NCI-H1092 treated with DMSO at 0.1 percent for 48 hours (cell line): ENCODE results near the gene WDR6.
"Not testable (repeated sequence)": the region's sequence is repeated elsewhere in the genome, so short reads cannot be mapped to it uniquely, and the experiment has no call there.

Experiments
- DNase-seq: peaks from one replicate; lab custom pipeline; 2025; lab: John Stamatoyannopoulos, UW

Gene WDR6

DNA sequence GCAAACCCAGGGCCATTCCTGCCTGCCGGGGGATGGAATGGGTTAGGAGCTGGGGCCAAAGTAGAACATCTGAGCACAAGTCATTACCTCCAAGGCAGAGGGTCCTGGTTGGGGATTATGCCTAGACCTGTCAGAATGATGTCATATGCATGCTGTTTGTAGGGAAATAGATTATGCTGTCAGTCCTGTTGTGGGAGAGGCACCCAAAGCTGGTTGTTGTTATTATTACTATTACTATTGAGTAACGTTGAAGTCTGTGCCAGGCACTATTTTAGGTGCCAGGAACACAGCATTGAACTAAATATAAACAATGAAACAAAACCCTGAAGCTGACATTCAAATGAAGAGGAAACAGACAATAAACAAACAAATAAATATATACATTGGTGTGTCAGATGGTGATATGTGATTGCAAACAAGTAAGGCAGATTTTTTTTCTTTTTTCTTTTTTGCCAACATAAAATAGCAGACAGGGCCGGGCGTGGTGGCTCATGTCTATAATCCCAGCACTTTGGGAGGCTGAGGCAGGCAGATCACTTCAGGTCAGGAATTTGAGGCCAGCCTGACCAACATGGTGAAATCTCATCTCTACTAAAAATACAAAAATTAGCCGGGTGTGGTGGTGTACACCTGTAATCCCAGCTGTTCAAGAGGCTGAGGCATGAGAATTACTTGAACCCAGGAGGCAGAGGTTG, 15.2 kb upstream of the WDR6 start:
- DNase-seq, result no peak

DNA sequence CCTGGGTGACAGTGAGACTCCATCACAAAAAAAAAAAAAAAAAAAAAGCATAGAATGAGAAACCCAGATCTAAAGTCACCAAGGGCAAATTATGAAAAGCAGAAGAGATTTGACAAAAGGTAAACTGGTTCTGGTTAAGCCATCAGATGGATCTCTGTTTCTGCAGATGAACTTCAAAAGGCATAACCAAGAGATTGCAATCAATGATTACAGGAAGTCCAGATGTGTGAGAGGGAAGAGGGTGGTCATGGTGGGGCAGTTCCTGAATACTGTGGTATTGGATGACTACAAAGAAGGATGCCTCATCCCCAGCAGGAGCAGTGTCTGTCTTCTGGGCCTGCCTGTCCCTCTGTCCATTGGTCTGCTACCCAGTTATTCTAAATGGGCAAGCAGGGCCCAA, 13.4 kb upstream of the WDR6 start:
- no peak for DNase-seq

DNA sequence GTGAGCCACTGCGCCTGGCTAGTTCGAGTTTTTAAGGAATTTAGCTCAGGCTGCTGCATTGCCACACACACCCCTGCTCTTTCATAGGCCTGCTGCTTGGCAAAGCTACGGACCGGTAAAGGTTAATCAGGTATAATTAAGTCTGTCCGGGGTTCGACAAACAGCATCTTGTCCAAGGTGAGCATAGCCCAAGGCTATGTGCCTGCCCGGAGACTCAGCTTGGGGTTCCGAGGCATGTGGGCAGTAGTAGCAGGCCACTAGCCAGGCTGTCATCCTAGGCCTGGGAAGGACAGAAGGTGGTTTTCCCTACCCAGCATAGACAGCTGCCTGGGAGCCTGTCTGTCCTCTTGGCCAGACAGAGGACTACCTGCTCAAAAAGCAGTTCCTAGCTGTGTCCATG, 10.6 kb upstream of the WDR6 start:
- no peak for DNase-seq

DNA sequence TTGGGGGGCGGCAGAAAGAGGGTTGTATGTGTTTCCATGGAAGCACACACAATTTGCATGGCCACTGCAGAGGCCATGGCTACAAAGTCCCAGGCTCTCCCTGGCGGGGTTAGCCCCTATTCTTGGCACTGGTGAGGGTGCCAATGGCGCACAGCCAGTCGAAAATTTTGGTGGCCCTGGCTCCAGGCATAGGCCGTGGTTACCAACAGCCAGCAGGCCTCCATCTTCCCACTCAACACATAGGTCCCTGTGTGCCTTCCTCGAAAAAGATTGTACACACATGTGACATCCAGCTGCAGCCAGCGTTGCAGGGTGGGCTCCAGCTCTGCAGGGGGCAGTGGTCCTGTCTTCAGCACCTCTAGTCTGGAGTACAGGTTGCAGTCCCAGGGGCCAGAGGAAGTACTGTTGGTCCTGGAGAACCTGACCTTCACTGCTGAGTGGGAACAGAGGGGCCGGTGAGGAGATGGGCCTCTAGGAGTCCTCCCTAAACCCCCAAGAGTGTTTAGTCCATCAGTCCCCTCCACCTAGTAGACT, 10.0 kb upstream of the WDR6 start:
- DNase-seq, result no peak

DNA sequence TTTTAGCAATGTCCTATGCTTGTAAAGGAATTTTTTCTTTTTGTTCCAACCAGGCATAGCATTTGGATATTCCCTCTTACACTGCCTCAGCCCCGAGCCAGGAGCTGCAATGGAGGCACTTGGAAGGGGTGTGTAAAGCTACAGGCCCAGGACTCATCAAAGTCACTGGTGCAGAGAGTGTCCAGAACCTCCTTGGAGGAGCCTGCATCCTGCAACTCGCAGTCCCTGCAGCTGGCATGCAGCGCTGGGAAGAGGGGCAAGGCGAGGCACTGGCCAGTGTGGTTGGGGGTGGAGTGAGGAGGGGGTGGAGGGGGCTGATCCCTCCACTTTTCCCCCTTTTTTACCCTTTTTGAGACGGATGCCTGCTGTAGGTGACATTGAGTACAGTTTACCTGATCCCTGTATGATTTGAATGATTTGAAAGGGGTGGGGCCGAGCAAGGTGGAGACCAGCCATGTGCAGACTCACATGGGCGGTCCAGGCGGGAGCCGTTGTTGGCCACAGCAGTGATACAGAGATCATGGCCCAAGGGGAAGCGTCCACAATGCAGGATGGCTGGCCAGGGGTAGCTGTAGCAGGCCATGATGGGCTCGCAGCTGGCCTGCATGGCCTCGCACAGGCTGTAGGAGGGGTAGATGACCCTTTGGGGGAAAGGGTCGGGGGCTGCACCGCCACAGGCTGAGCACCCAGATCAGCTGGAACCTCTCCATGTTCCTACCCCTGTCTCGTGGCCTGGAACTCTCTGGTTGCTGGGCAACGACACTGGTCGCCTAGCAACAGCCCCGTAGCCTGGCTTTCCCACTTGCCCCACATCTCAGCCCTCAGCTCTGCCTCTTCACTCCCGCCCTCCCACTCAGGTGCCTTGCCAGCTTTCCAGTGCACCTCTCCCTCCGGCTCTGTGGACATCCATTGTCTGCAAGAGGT, 9.2 kb upstream of the WDR6 start:
- peak; percentile 81 for DNase-seq

DNA sequence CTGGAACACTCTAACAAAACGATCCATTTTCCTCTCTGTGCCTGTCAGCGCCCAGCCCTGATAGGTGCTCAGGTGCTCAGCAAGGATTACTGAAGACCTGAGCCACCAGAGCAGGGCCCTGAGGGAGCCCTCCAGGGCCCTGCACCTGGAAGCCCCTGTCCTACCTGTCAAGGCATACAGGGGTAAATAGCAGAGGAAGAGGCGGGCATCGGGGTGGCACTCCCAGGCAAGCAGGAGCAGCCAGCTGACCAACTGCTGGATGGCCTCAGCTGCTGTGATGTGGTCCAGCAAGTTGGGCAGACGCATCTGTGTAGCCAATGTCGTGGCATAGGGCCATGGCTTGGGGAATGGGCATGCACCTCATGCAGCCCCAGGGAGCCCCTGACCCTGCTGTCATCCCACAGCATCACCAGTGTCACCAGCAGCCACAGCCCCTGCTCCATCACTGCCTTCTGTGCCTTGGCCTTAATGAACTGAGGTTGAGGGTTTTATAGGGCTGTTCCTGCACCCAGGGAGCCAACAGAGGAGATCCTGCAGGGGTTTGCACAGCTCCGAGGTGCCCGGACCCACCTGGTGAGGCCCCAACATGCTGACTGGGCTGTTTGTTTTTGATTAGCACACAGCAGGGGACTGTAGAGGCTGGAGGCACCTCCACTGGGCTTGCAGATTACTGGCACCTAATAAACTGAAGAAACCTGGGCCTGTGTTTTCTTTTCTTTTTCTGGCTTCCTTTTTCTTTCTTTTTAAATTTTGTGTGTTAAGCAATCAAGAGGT, 7.9 kb upstream of the WDR6 start:
- peak; percentile 35 for DNase-seq

DNA sequence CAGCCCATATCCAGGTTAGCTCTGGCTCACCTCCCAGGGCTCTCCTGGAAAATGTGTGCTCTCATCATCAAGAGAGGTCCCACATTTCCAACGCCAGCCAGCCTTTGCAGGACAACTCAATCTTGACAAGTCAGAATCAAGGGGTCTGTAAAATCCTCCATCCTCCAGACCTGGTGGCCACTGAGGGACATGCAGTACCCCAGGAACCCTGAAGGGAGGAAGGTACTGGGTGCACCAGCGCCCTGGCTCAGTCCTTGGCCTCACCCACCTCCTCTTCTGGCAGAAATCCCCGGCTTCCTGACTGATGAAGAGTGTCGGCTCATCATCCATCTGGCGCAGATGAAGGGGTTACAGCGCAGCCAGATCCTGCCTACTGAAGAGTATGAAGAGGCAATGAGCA, 6.0 kb upstream of the WDR6 start:
- no peak for DNase-seq

DNA sequence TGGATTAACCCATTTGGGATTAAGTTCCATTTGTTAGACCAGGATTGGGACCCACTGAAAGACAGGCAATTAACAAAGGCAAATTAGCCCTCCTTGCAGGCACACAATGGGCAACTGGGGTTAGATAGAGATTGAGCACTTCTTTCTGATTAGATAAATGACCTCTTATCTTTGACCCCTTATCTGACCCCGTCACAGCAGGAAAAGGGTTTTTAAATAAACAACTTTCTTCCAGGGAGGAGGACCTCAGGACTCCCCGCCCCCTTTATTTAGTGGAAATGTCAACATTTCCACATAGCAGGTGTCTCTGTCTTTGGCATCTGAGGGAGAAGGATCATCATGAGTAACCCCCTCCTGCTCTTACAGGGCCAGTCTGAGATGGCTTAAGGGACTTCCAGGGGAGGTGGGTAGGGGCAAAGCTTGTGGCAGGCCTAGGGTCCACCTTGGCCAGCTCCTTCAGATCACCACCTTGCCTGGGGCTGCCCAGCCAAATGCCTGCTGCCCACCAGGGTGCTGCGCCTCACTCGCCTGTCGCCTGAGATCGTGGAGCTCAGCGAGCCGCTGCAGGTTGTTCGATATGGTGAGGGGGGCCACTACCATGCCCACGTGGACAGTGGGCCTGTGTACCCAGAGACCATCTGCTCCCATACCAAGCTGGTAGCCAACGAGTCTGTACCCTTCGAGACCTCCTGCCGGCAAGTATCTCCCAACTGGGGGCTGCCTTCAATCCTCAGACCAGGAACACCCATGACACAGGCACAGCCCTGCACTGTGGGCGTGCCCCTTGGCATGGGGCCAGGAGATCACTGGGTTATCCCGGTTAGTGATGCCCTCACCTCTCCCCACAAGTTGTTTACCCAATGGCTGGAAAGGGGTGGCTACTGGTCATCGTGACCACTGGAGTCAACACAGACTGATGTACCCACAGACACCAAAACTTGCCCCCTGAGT, 2.6 kb upstream of the WDR6 start:
- DNase-seq, result no peak

DNA sequence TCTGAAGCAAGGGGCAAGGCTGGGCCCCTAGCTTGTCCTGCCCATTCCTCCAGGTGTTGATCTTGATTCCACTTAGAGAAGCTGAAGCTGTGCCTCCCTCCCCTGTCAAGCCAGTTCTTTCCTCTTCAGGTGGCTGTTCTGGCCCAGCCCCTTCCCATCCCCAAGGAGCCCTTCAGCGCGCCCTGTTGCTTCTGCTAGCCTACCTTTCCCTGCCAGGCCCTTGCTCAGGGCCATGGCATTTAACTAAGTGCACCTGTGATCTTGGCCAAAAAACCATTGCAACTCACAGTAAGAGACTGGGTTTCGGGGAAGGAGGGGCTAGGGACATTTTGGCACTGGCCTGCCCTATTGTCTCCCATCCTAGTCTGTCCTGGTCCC, 1.9 kb upstream of the WDR6 start:
- DNase-seq, result no peak

DNA sequence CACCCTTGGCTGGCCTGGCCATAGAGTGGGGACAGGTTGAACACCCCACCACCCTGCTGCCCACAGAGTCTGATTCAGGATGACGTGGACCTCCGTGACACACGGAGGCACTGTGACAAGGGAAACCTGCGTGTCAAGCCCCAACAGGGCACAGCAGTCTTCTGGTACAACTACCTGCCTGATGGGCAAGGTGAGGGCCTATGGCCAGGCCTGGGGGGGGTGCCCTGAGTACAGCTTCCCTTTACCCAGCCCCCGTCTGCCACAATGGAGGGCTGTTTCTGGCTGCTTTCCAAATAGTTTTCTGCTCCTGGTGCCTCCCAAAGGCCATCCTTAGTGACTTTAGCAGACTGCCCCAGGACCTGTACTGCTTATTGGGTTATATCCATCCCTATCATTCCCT, 1.2 kb upstream of the WDR6 start:
- DNase-seq, result no peak

DNA sequence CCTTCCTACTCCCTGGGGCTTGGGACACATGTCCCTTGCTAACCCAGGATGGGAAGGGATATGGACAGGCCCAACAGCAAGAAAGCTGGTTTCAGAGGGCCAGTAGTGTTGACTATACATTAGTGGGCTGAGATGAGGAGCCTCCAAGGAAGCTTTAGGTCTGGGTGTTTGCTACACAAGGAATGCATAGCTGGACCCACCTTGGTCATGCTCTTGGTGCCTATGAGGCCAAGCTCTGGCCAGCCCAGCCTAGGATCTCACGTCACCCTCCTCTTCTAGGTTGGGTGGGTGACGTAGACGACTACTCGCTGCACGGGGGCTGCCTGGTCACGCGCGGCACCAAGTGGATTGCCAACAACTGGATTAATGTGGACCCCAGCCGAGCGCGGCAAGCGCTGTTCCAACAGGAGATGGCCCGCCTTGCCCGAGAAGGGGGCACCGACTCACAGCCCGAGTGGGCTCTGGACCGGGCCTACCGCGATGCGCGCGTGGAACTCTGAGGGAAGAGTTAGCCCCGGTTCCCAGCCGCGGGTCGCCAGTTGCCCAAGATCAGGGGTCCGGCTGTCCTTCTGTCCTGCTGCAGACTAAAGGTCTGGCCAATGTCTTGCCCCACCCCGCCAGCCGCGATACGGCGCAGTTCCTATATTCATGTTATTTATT, 653 bp upstream of the WDR6 start:
- no peak for DNase-seq

DNA sequence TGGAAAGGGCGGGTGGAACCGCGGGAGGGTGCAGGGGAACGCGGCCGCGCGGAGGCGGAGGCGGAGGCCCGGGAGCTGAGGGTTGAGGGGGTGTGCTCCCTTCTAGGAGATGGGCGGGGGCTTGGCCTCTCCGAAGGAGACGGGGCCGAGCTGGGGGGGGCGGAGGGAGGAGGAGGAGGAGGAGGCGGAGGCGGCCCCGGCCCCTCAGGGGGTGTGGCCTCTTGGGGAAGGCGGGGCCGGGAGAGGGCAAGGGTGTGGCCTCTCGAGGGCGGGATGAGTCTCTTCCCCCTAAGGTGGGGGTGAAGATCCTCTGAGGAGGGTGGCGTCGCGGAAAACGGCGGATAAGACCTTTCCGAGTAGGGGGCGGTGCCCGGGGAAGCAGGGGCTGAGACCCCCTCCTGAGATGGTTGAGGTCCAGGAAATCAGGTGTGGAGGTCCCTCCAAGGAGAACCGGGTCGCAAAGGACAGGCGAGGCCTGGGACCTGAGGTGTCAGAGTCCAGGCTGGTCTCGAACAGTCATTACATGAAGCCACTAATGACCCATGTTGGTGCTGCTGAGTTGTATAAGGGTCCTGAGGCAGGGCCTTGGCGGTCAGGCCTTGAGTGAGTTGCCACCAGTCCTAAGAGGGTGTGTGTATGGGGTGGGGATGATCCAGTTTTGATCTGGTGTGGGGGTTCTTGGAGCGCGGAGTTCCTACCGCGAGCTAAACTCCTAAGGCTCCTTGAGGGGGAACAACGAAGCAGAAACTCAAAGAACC, 759 bp downstream of the WDR6 start:
- DNase-seq, result peak; percentile 25

DNA sequence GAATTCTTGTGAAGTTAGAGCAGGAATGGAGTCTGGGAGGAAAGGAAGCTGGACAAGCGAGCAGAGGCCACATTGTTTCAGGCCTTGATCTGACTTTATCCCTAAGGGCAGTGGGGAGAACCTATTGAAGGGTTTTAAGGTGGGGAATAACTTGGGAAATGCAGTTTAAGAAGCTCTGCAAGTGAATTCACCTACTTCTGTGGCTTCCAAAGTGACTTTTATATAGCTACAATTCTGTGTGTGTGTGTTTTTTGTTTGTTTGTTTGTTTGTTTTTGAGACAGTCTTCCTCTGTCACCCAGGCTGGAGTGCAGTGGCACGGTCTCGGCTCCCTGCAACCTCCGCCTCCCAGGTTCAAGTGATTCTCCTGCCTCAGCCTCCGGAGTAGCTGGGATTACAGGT, 1.4 kb downstream of the WDR6 start:
- DNase-seq, result not testable (repeated sequence)

DNA sequence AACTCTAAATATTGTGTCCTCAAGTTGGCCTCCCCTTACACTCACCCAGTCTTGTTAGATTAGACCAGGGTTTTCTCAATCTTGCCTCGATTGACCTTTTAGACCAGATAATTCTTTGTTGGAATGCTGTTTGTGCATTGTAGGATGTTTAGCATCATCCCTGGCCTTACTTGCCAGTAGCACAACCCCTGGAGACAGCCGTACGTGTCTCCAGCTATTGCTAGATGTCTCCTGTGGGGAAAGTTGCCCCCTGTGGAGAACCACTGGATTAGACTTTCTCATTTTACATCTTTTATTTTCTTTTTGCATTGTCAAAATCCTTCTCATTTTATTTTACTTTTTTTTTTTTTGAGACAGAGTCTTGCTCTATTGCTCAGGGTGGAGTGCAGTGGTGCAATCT, 2.2 kb downstream of the WDR6 start:
- no peak for DNase-seq

DNA sequence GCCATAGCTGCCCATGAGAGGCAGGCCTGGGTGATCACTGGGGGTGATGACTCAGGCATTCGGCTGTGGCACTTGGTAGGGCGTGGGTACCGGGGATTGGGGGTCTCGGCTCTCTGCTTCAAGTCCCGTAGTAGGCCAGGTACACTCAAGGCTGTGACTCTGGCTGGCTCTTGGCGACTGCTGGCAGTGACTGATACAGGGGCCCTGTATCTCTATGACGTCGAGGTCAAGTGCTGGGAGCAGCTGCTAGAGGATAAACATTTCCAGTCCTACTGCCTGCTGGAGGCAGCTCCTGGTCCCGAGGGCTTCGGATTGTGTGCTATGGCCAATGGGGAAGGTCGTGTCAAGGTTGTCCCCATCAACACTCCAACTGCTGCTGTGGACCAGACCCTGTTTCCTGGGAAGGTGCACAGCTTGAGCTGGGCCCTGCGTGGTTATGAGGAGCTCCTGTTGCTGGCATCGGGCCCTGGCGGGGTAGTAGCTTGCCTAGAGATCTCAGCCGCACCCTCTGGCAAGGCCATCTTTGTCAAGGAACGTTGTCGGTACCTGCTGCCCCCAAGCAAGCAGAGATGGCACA, 5.3 kb downstream of the WDR6 start:
- no peak for DNase-seq

DNA sequence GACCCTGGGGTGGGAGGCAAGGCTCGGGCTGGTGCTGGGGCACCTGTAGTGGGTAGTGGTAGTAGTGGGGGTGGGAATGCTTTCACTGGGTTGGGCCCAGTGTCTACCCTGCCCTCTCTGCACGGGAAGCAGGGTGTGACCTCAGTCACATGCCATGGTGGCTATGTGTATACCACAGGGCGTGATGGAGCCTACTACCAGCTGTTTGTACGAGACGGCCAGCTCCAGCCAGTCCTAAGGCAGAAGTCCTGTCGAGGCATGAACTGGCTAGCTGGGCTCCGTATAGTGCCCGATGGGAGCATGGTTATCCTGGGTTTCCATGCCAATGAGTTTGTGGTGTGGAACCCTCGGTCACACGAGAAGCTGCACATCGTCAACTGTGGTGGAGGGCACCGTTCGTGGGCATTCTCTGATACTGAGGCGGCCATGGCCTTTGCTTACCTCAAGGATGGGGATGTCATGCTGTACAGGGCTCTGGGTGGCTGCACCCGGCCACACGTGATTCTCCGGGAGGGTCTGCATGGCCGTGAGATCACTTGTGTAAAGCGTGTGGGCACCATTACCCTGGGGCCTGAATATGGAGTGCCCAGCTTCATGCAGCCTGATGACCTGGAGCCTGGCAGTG, 6.0 kb downstream of the WDR6 start:
- no peak for DNase-seq

DNA sequence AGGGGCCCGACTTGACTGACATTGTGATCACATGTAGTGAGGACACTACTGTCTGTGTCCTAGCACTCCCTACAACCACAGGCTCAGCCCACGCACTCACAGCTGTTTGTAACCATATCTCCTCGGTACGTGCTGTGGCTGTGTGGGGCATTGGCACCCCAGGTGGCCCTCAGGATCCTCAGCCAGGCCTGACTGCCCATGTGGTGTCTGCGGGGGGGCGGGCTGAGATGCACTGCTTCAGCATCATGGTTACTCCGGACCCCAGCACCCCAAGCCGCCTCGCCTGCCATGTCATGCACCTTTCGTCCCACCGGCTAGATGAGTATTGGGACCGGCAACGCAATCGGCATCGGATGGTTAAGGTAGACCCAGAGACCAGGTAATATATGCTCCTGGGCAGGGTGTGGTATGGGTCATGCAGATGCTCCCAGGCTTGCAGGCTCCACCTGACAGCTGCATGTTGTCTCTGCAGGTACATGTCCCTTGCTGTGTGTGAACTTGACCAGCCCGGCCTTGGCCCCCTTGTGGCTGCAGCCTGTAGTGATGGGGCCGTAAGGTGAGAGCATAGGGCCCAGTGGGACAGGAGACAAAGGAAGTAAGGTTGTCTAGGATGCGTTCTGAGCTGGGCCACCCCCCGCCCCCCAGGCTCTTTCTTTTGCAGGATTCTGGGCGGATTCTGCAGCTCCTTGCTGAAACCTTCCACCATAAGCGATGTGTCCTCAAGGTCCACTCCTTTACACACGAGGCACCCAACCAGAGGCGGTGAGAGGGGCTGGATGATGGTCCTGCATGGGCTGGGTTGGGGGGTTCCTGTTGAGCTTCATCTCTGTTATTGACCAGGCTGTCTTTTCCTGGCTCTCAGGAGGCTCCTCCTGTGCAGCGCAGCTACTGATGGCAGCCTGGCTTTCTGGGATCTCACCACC, 6.8 kb downstream of the WDR6 start:
- no peak for DNase-seq

DNA sequence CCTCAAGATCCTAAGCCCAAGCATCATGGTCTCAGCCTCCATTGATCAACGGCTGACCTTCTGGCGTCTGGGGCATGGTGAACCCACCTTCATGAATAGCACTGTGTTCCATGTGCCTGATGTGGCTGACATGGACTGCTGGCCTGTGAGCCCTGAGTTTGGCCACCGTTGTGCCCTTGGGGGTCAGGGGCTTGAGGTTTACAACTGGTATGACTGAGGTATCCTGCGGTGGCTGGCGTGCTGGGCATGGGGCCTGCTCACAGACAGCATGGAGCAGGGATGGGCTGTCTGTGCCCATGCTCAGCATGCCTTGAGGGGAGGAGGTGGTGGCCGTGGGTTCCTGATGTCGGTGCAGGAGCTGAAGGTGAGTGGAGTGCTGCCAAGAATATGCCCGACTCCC, 7.9 kb downstream of the WDR6 start:
- DNase-seq, result no peak
